ENCODE results near the gene SHOX.

- TF ChIP-seq GATA2 (IDR thresholded peaks at IDR 0.05; ENCODE audit: low read depth, low read length), result no peak
- no peak for TF ChIP-seq GATA3 (IDR thresholded peaks at IDR 0.05; ENCODE audit: low read depth, low read length)
These were observed 53.0 kb downstream of the SHOX start for GRCh38 chrX:683576-683975.
